Tongue (tissue), 2 donors: Measurements from ENCODE around the gene CNOT8. TPM values are rescaled to one million over a fixed set of nuclear protein-coding genes. Genes with fewer than 3 reads are reported as not detected.
"Not testable (repeated sequence)": the region's sequence is repeated elsewhere in the genome, so short reads cannot be mapped to it uniquely, and the experiment has no call there.

Experiments
- DNase-seq: peaks from one replicate; pipeline ENCODE4 v3.0.0-alpha.2; 2015
- total RNA-seq: library from RNA; depleted of rRNA; stranded (reverse); fragments of >200 nt; gene quantifications from one replicate; pipeline ENCODE4 v1.2.3, GENCODE V29; 2014

The CNOT8 gene
- total RNA-seq = 67.3 TPM

GRCh38 chr5:154858297-154858971 is at the start of gene CNOT8:
TSS of gene CNOT8 (plus strand) at chr5:154858627. CDS start at chr5:154863279, 4,652 bp downstream.
- DNase-seq = peak; percentile 99

- no peak for DNase-seq
Observed at GRCh38 chr5:154811239-154811638, 47.2 kb upstream of the CNOT8 start.

DNA sequence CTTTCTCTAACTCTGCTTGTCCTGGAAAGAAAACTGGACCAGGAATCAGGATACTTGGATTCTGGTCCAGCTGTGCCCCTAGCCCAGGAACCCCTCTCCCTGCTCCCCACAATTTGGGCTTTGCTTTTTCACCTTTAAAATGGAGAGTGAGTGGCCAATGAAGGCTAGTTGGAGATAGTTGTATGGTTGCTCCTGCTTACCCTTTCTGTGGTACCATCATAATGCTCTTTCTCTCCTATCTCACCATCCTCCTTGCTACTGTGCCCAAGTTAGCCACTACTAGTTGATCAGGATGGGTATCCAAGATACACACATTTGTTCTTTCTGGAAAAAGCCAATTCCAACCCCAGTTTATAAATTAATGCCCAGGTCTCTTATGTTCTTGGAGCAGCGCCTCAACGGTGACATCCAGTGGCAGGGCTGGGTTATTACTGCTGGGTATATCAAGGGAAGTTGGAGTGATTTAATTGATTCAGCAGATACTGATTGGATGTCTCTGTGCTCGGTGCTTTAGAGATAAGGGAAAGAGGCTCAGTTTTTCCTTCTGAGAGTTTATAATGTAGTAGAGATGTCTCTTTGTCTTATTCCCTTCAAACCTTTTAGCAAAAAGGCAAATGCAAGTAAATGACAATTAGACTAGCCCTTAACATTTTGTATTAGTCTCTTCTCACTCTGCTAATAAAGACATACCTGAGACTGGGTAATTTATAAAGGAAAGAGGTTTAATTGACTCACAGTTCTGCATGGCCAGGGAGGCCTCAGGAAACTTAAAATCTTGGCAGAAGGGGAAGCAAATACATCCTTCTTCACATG is 46.6 kb upstream of the CNOT8 start:
- peak; percentile 78 for DNase-seq

GRCh38 chr5:154813158-154813557 is 45.3 kb upstream of the CNOT8 start:
- no peak for DNase-seq

DNA sequence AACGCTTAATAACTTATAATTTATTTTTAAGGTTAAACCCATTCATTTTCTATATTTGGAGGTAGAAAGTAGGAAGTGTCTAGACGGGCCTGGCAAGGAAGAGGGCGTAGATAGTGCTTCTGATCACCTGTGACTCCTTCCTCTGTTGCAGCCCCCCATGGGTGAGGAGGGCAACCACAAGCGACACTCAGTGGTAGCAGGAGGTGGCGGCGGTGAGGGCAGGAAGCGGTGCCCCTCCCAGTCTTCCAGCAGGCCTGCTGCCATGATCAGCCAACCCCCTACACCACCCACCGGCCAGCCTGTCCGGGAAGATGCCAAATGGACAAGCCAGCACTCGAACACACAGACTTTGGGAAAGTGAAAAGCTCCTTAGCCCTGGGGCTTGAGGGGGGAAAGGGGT is 44.7 kb upstream of the CNOT8 start:
- no peak for DNase-seq

GRCh38 chr5:154815025-154815424 is 43.4 kb upstream of the CNOT8 start:
- no peak for DNase-seq

GRCh38 chr5:154815684-154816247 is 42.7 kb upstream of the CNOT8 start:
- DNase-seq = no peak

GRCh38 chr5:154816891-154817492 is 41.4 kb upstream of the CNOT8 start:
- no peak for DNase-seq

- DNase-seq = no peak
Observed at GRCh38 chr5:154817815-154818214, 40.6 kb upstream of the CNOT8 start.

- no peak for DNase-seq
Observed at GRCh38 chr5:154818471-154819116, 39.8 kb upstream of the CNOT8 start.

GRCh38 chr5:154819546-154819945 is 38.9 kb upstream of the CNOT8 start:
- no peak for DNase-seq

GRCh38 chr5:154820383-154820782 is 38.0 kb upstream of the CNOT8 start:
- DNase-seq = no peak

DNA sequence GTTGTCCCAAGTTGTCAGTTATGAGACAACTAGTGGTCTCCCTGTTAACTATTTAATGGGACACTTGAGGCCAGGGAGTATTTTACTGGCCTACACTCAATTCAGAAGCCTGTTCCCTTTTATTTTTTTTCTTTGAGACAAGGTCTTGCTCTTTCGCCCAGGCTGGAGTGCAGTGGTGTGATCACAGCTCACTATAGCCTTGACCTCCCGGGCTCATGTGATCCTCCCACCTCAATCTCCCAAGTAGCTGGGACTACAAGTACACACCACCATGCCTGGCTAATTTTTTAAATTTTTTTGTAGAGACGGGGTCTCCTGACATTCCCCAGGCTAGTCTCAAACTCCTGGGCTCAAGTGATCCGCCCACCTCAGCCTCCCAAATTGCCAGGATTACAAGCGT is 35.5 kb upstream of the CNOT8 start:
- not testable (repeated sequence) for DNase-seq

- DNase-seq = no peak
Observed at GRCh38 chr5:154823605-154824004, 34.8 kb upstream of the CNOT8 start.

- no peak for DNase-seq
Observed at GRCh38 chr5:154824070-154824469, 34.4 kb upstream of the CNOT8 start.

GRCh38 chr5:154829181-154829588 is 29.2 kb upstream of the CNOT8 start:
- DNase-seq = peak; percentile 17

DNA sequence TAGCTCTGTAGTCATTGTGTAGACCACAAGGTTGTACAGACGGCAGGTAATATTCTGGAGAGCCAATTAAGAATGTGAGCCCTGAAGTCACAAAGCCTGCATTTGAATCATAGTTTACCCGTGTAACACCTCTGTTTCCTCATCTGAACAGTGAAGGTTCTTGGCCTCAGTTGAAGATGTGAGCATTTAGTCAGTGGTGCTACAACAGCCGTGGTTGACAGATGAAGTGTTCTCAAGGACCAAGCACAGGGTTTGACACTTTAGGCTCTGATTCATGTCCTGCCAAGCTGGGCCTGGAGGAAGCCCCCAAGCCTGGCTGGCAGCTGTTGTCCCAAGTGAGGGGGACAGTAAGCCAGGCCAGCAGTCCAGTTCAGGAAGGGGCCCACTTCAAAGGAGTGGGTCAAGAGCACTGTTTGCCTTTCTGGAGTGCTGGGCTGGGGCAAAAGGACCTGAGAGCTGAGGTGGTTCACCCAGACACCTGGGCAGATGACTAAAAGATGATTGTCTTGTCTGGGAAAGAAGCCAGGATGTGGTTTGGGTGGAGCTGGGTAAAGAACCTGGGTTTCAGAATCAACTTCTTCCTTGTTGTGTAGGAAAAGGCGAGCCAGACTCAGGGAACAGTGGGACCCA is 28.7 kb upstream of the CNOT8 start:
- DNase-seq = peak; percentile 69

- peak; percentile 84 for DNase-seq
Observed at GRCh38 chr5:154830219-154830595, 28.2 kb upstream of the CNOT8 start.

DNA sequence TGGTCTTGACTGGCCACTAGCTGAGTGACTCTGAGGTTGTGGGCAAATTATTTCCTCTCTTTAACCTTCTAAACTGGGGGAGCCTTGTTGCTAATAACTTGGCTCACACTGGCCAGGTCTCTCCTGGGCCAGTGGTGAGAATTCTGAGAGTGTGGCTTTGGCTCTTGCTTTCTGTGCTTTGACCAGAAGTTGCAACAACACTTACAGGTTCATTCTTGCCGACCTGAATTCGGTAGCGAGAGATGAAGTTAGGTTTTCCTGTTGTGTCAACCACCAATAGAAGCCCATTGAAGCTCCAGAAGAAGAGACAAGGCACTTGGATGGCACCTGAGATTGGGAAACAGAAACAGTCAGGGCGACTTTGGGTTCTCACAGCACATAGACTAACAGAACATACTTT is 27.8 kb upstream of the CNOT8 start:
- no peak for DNase-seq

DNA sequence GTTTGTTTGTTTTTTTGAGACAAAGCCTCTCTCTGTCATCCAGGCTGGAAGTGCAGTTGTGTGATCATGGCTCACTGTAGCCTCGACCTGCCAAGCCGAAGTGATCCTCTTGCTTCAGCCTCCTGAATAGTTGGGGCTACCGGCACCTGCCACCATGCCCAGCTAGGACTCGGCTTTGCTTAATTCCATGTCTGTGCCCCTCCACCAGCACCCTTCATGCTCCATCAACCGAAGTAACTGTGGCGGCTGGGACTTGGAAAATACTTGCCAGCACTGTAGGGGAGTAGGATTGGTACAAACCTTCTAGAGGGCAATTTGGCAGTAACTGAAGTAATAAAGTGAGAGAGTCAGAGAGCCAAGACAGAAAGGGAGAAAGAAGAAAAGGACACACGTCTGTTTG is 27.0 kb upstream of the CNOT8 start:
- no peak for DNase-seq

GRCh38 chr5:154832804-154833203 is 25.6 kb upstream of the CNOT8 start:
- not testable (repeated sequence) for DNase-seq

DNA sequence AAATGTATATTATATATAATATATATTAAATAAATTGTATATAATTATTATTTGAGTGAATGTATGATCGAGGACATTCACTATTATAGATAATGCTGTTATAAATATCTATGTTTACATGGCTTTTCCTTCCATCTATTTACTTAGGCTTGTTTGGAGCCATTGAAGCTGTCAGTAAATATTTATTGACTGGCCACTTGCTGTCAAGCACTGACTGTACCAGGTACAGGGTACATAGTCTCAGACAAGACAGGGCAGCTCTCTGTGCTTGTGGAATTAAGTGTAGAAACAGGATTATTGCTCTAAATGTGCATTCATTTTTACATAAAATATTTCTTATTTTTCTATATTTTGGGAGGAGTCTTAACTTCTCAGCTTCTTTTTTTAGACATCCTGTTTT is 24.4 kb upstream of the CNOT8 start:
- DNase-seq = no peak
